ENCODE results near the gene GRIP1.

DNA sequence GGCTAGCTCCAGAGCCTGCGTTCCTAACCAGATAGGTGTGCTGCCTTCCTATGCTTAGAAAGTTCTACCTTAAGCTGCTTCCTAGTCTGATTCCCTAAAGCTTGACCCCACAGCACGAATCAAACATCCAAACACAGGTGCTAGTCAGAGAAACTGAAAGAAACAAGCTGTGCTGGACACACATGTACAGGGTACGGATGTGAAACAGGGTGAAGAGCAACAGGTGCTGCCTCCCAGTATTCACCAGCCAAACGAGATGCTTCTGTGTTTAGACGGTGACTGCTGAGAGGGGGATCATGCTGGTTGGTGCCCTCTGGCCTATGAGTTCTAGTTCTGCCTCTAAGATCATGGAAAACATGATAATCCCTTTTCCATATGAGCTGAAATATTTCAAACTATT, 105.3 kb downstream of the GRIP1 start:
- no peak for TF ChIP-seq EZH2phosphoT487 (conservative IDR thresholded peaks at IDR 0.05; ENCODE audit: low read length)
- TF ChIP-seq, protein P1, sequence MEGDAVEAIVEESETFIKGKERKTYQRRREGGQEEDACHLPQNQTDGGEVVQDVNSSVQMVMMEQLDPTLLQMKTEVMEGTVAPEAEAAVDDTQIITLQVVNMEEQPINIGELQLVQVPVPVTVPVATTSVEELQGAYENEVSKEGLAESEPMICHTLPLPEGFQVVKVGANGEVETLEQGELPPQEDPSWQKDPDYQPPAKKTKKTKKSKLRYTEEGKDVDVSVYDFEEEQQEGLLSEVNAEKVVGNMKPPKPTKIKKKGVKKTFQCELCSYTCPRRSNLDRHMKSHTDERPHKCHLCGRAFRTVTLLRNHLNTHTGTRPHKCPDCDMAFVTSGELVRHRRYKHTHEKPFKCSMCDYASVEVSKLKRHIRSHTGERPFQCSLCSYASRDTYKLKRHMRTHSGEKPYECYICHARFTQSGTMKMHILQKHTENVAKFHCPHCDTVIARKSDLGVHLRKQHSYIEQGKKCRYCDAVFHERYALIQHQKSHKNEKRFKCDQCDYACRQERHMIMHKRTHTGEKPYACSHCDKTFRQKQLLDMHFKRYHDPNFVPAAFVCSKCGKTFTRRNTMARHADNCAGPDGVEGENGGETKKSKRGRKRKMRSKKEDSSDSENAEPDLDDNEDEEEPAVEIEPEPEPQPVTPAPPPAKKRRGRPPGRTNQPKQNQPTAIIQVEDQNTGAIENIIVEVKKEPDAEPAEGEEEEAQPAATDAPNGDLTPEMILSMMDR (IDR thresholded peaks at IDR 0.05; ENCODE audit: insufficient read depth, low read length, poor library complexity, severe bottlenecking): no peak

Measured in SU-DHL-6 (cell line).